Left ventricle myocardium inferior (tissue), 1 donor: ENCODE measurements around the gene NOTCH2. TPM values are rescaled to one million over a fixed set of nuclear protein-coding genes. Genes with fewer than 3 reads are reported as not detected.
A peak's percentile ranks its signal among the peaks of the same experiment; 100 is the strongest.

Experiments used
- DNase-seq: peaks from one replicate; pipeline ENCODE4 v3.0.0-alpha.2; 2020
- H3K27ac ChIP-seq: fragments of 200-600 bp; replicated peaks from 2 replicates; pipeline ENCODE4 v1.8.0; 2021
- H3K27me3 ChIP-seq: fragments of 200-600 bp; 2 replicates; pipeline ENCODE4 v1.8.0; 2021; ENCODE audit warnings: low read depth
- H3K36me3 ChIP-seq: fragments of 200-600 bp; 2 replicates; pipeline ENCODE4 v1.8.0; 2021
- H3K4me1 ChIP-seq: fragments of 200-600 bp; 2 replicates; pipeline ENCODE4 v1.8.0; 2021
- H3K4me3 ChIP-seq: fragments of 200-600 bp; 2 replicates; pipeline ENCODE4 v1.8.0; 2021; ENCODE audit warnings: mild to moderate bottlenecking, moderate library complexity
- H3K9me3 ChIP-seq: fragments of 200-600 bp; replicated peaks from 2 replicates; pipeline ENCODE4 v1.8.0; 2021
- intact Hi-C: fragments of 100-400 bp; cut with micrococcal nuclease; formaldehyde crosslinking; loops from one replicate; pipeline ENCODE4 v1.11.0; 2022
- total RNA-seq: library from RNA; stranded (reverse); fragmentation: NEBNext Ultra II Directional; extraction: Animal tissue kit (Norgen Biotek cat#: 25700); gene quantifications from one replicate; pipeline ENCODE4 v1.2.1, GENCODE V29; 2021
- TF ChIP-seq, protein P1 (sequence below): fragments of 200-600 bp; IDR thresholded peaks from 2 replicates; pipeline ENCODE4 v1.8.0; 2021; ENCODE audit warnings: antibody characterized with exemption, mild to moderate bottlenecking, borderline replicate concordance
- donor health status: DM: no; HTN: yes; CAD: no; lungs with severe emphysema.

Gene NOTCH2
- total RNA-seq, 1 donor from 2014 or later, result 16.1 TPM

DNA sequence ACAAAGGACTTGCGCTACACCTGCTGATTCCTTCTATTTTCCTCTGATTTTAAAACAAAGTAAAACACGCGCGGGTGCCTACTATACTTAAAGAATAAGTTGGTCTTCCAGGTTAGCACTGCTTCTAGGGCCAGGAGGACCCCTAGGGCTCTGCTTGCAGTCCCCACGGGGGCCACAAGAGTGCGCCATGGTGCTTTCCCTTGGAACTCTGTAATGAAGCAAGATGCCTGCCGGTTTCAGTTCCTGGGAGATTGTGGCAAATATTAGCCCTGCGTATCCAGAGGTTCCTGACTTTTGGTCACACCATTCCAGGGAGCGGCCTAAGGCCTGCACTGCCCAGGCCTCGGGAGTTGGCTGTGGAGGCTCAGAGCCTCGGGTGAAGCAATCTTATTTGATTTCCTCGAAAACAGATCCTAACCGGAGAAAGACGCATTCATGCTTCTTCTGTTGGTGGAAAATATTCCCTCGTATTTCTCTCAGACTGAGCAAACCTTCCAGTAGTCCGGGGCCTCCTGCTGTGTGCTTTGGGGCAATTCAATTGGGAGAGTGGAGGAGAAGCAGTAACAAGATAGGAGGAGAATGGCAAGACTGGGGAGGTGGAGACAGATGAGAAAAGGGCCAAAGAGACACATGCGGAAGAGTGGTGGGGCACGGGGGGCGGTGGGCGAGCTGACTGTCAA lies 198.4 kb downstream of the NOTCH2 start:
- no peaks in the 10 kb centered on the region for H3K9me3 ChIP-seq
- H3K4me3 ChIP-seq, result peak overlapping the region; percentile 25
- H3K36me3 ChIP-seq, result no peaks in the 10 kb centered on the region
- DNase-seq, result peak; percentile 75
- TF ChIP-seq, protein P1, sequence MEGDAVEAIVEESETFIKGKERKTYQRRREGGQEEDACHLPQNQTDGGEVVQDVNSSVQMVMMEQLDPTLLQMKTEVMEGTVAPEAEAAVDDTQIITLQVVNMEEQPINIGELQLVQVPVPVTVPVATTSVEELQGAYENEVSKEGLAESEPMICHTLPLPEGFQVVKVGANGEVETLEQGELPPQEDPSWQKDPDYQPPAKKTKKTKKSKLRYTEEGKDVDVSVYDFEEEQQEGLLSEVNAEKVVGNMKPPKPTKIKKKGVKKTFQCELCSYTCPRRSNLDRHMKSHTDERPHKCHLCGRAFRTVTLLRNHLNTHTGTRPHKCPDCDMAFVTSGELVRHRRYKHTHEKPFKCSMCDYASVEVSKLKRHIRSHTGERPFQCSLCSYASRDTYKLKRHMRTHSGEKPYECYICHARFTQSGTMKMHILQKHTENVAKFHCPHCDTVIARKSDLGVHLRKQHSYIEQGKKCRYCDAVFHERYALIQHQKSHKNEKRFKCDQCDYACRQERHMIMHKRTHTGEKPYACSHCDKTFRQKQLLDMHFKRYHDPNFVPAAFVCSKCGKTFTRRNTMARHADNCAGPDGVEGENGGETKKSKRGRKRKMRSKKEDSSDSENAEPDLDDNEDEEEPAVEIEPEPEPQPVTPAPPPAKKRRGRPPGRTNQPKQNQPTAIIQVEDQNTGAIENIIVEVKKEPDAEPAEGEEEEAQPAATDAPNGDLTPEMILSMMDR, result peak; percentile 87
- H3K4me1 ChIP-seq, result peaks cover 11% of the 10 kb centered on the region
- intact Hi-C loops, result no loop called here
- no peak overlapping the region for H3K27ac ChIP-seq
- H3K27me3 ChIP-seq, result no peaks in the 10 kb centered on the region

DNA sequence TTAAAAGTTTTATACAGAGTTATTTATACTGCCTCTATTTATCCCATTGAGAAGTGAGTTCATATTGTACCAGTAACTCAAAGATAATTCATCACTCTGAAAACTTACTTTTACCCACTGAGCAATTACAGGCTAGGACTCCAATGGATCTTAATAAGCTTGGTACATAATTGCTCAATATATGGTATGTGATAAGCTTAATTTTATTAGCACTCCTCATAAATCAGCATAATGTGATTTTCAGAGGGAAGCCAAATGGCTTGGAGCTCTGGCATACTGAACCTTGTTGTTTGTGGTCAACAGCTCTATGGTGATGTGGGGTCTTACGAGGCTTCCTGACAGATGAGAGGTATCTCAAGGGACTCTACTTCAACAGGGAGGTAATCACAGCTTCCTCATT lies 199.5 kb downstream of the NOTCH2 start:
- no peak for DNase-seq
- Histone ChIP-seq H3K4me1 (peaks cover 11% of the 10 kb centered on the region), H3K36me3 (no peaks in the 10 kb centered on the region), H3K27ac (no peak overlapping the region), H3K4me3 (no peak overlapping the region), H3K9me3 (no peaks in the 10 kb centered on the region), H3K27me3 (peaks cover 3% of the 10 kb centered on the region)
- TF ChIP-seq, protein P1, result no peak
- intact Hi-C loops, result no loop called here

DNA sequence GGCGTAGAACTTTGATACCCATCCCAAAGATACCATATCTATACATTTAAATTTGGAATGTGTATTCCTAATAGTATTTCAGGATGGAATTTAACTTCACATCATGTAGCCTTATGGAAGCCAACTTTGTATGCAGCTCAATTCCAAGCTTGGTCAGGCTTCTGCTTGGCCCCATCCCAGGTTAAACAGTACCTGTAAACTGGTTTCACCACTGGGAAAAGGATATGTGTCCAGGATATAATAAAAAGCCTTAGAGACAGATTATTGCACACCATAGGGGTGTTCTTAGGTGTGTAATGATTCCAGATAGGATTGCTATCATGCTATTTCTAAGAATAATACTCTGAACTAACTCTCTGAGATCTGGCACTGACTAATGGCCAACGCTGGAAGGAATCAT lies 201.3 kb downstream of the NOTCH2 start:
- peaks cover under 1% of the 10 kb centered on the region for H3K4me1 ChIP-seq
- no peaks in the 10 kb centered on the region for H3K9me3 ChIP-seq
- intact Hi-C loops, result no loop called here
- no peak overlapping the region for H3K4me3 ChIP-seq
- TF ChIP-seq, protein P1, result no peak
- no peak for DNase-seq
- peaks cover 15% of the 10 kb centered on the region for H3K27me3 ChIP-seq
- no peak overlapping the region for H3K27ac ChIP-seq
- no peaks in the 10 kb centered on the region for H3K36me3 ChIP-seq

DNA sequence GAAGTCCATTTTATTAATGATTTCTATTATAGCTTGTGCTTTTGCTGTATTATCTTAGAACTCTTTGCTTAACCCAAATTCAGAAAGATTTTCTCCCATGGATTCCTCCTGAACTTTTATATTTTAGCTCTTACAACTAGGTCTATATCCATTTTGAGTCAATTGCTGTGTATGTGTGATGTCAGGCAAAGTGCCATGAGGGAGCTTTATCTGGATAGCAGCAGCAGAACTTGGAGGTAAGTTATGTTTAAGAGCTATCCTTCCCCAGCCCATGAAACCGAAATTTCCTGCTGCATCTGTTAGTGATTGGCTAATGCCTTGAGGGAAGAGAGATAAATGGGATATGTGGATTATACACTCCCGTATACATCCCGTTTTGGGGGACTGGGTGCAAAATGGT lies 203.0 kb downstream of the NOTCH2 start:
- no peaks in the 10 kb centered on the region for H3K9me3 ChIP-seq
- H3K27ac ChIP-seq, result no peak overlapping the region
- intact Hi-C loops, result no loop called here
- peaks cover 29% of the 10 kb centered on the region for H3K27me3 ChIP-seq
- no peaks in the 10 kb centered on the region for H3K4me1 ChIP-seq
- H3K36me3 ChIP-seq, result no peaks in the 10 kb centered on the region
- TF ChIP-seq, protein P1, result no peak
- H3K4me3 ChIP-seq, result no peak overlapping the region
- no peak for DNase-seq

DNA sequence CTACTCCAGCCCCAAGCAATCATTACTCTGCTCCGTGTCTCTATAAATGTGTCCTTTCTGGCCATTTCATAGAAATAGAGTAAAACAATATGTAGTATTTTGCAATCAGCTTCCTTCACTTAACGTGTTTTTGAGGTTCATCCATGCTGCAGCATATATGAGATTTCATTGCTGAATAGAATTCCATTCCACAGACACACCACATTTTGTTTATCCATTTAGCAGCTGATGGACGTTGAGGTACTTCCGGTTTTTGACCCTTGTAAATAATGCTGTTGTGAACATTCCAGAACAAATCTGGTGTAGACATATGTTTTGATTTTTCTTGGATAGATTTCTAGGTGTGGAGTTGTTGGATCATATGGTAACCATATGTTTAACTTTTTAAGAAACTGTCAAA lies 203.8 kb downstream of the NOTCH2 start:
- Histone ChIP-seq H3K27me3 (peaks cover 33% of the 10 kb centered on the region), H3K4me3 (no peak overlapping the region), H3K36me3 (no peaks in the 10 kb centered on the region), H3K27ac (no peak overlapping the region), H3K9me3 (no peaks in the 10 kb centered on the region), H3K4me1 (no peaks in the 10 kb centered on the region)
- intact Hi-C loops, result no loop called here
- no peak for DNase-seq
- TF ChIP-seq, protein P1, result no peak
